Astrocyte (in vitro differentiated cells and primary cell): ENCODE results near the gene SERPINI1. TPM values are rescaled to one million over a fixed set of nuclear protein-coding genes. Genes with fewer than 3 reads are reported as not detected.
"Not testable (repeated sequence)": the region's sequence is repeated elsewhere in the genome, so short reads cannot be mapped to it uniquely, and the experiment has no call there.

ENCODE experiments used
- DNase-seq: peaks from one replicate; pipeline ENCODE4 v3.0.0-alpha.2; 2010; ENCODE audit warnings: low read depth
- FAIRE-seq: peaks from 2 replicates; lab custom pipeline; 2011; peaks lifted over from hg19 to GRCh38; lab: Jason Lieb, UNC
- H2AFZ ChIP-seq: 2 replicates; pipeline ENCODE4 v1.6.0; 2012; ENCODE audit warnings: low read depth, low read length, inconsistent platforms
- H3K27ac ChIP-seq: 2 replicates; pipeline ENCODE4 v1.5.1; 2011; ENCODE audit warnings: low read depth, low read length, inconsistent platforms
- H3K27me3 ChIP-seq: 2 replicates; pipeline ENCODE4 v1.6.0; 2011; ENCODE audit warnings: low read length, inconsistent platforms; ENCODE audit not compliant: insufficient read depth
- H3K36me3 ChIP-seq: 2 replicates; pipeline ENCODE4 v1.5.1; 2011; ENCODE audit warnings: low read length, inconsistent platforms; ENCODE audit not compliant: insufficient read depth
- H3K4me1 ChIP-seq: 2 replicates; pipeline ENCODE4 v1.5.1; 2011; ENCODE audit warnings: low read length, inconsistent platforms; ENCODE audit not compliant: insufficient read depth
- H3K4me2 ChIP-seq: 2 replicates; pipeline ENCODE4 v1.6.0; 2012; ENCODE audit warnings: low read length, inconsistent platforms
- H3K4me3 ChIP-seq: 2 replicates; pipeline ENCODE4 v1.5.1; 2011; ENCODE audit warnings: low read depth, mild to moderate bottlenecking, low read length, inconsistent platforms; ENCODE audit not compliant: insufficient read depth
- H3K79me2 ChIP-seq: 2 replicates; pipeline ENCODE4 v1.6.0; 2012; ENCODE audit warnings: mild to moderate bottlenecking, low read length, inconsistent platforms; ENCODE audit not compliant: insufficient read depth
- H3K9ac ChIP-seq: 2 replicates; pipeline ENCODE4 v1.6.0; 2012; ENCODE audit warnings: mild to moderate bottlenecking, low read length, inconsistent platforms
- H3K9me3 ChIP-seq: 2 replicates; pipeline ENCODE4 v1.5.1; 2012; ENCODE audit warnings: low read depth, mild to moderate bottlenecking, low read length, inconsistent platforms; ENCODE audit not compliant: insufficient read depth
- H4K20me1 ChIP-seq: 2 replicates; pipeline ENCODE4 v1.6.0; 2012; ENCODE audit warnings: low read length, inconsistent platforms; ENCODE audit not compliant: insufficient read depth
- H3K27ac Mint-ChIP-seq: one replicate; pipeline ENCODE4 v1.8.0; 2021; ENCODE audit warnings: mild to moderate bottlenecking, mixed read lengths; ENCODE audit not compliant: unreplicated experiment
- H3K27me3 Mint-ChIP-seq: one replicate; pipeline ENCODE4 v1.8.0; 2021; ENCODE audit warnings: low read depth, mixed read lengths; ENCODE audit not compliant: unreplicated experiment
- H3K36me3 Mint-ChIP-seq: one replicate; pipeline ENCODE4 v1.8.0; 2021; ENCODE audit warnings: low read depth, mixed read lengths; ENCODE audit not compliant: unreplicated experiment
- H3K4me1 Mint-ChIP-seq: one replicate; pipeline ENCODE4 v1.8.0; 2021; ENCODE audit warnings: low read depth, mixed read lengths; ENCODE audit not compliant: unreplicated experiment
- H3K4me3 Mint-ChIP-seq: one replicate; pipeline ENCODE4 v1.8.0; 2021; ENCODE audit warnings: mild to moderate bottlenecking, moderate library complexity, mixed read lengths; ENCODE audit not compliant: unreplicated experiment
- H3K9me3 Mint-ChIP-seq: one replicate; pipeline ENCODE4 v1.8.0; 2021; ENCODE audit warnings: mild to moderate bottlenecking, mixed read lengths; ENCODE audit not compliant: unreplicated experiment
- CTCF ChIP-seq: IDR thresholded peaks from 2 replicates; pipeline ENCODE4 v1.5.1; 2011; ENCODE audit warnings: low read depth, mild to moderate bottlenecking, inconsistent platforms, low read length, moderate library complexity; ENCODE audit not compliant: insufficient read depth
- EZH2 ChIP-seq: IDR thresholded peaks from 2 replicates; pipeline ENCODE4 v1.6.1; 2012; ENCODE audit warnings: mild to moderate bottlenecking, low read length, inconsistent platforms; ENCODE audit not compliant: insufficient read depth
- total RNA-seq: library from RNA; stranded (reverse); gene quantifications from 2 replicates; pipeline ENCODE4 v1.2.1, GENCODE V29; 2021

Gene SERPINI1
- total RNA-seq, 1 donor from 2014 or later, result 34.4 TPM

GRCh38 chr3:167821248-167821805 is 85.8 kb downstream of the SERPINI1 start:
- no peak for TF ChIP-seq EZH2
- TF ChIP-seq CTCF, result no peak
- Mint-ChIP-seq H3K9me3 (peaks cover 4% of the 10 kb centered on the region), H3K36me3 (peaks cover 3% of the 10 kb centered on the region), H3K27ac (no peak overlapping the region), H3K4me3 (no peak overlapping the region), H3K27me3 (no peaks in the 10 kb centered on the region), H3K4me1 (no peaks in the 10 kb centered on the region)
- Histone ChIP-seq H3K9ac (no peak overlapping the region), H3K9me3 (no peaks in the 10 kb centered on the region), H3K36me3 (no peaks in the 10 kb centered on the region), H3K4me2 (no peak overlapping the region), H3K27me3 (no peaks in the 10 kb centered on the region), H3K27ac (no peak overlapping the region), H2AFZ (no peak overlapping the region), H3K4me1 (no peaks in the 10 kb centered on the region), H4K20me1 (no peaks in the 10 kb centered on the region), H3K79me2 (no peaks in the 10 kb centered on the region), H3K4me3 (no peak overlapping the region)
- no peak for DNase-seq
- no peak for FAIRE-seq

- Histone ChIP-seq H3K79me2 (no peaks in the 10 kb centered on the region), H3K4me2 (no peak overlapping the region), H3K4me3 (no peak overlapping the region), H3K9ac (no peak overlapping the region), H3K27me3 (no peaks in the 10 kb centered on the region), H4K20me1 (no peaks in the 10 kb centered on the region), H2AFZ (no peak overlapping the region), H3K27ac (no peak overlapping the region), H3K4me1 (no peaks in the 10 kb centered on the region), H3K36me3 (no peaks in the 10 kb centered on the region), H3K9me3 (no peaks in the 10 kb centered on the region)
- Mint-ChIP-seq H3K4me3 (no peak overlapping the region), H3K4me1 (no peaks in the 10 kb centered on the region), H3K36me3 (peaks cover 3% of the 10 kb centered on the region), H3K27ac (no peak overlapping the region), H3K9me3 (peaks cover 4% of the 10 kb centered on the region), H3K27me3 (no peaks in the 10 kb centered on the region)
- FAIRE-seq (no peak), DNase-seq (no peak)
- TF ChIP-seq EZH2 (no peak), CTCF (no peak)
Measured at GRCh38 chr3:167823738-167824137, 88.2 kb downstream of the SERPINI1 start.

- not testable (repeated sequence) for H3K36me3 Mint-ChIP-seq, H3K9me3 ChIP-seq, H3K4me1 Mint-ChIP-seq, H3K27me3 Mint-ChIP-seq, H3K79me2 ChIP-seq, H3K4me3 ChIP-seq, H3K9ac ChIP-seq, H3K4me1 ChIP-seq, H2AFZ ChIP-seq, H3K4me3 Mint-ChIP-seq, H3K9me3 Mint-ChIP-seq, H3K4me2 ChIP-seq, H3K27ac ChIP-seq, H4K20me1 ChIP-seq, H3K36me3 ChIP-seq, FAIRE-seq, H3K27ac Mint-ChIP-seq, H3K27me3 ChIP-seq, DNase-seq
Measured at GRCh38 chr3:167827588-167827987, 92.1 kb downstream of the SERPINI1 start.
